ENCODE data around the gene UNC45B.

UNC45B gene

GRCh38 chr17:35161281-35161761 lies 13.7 kb downstream of the UNC45B start:
- Histone ChIP-seq H3K27ac (replicated peaks; ENCODE audit: low read length) (no peak overlapping the region), H2BK12ac (ENCODE audit: low read length) (no peak overlapping the region), H3K18ac (ENCODE audit: low read length) (no peak overlapping the region), H3K4me2 (ENCODE audit: insufficient read depth, low read length, poor library complexity, severe bottlenecking) (no peak overlapping the region), H3K79me1 (ENCODE audit: low read depth, low read length) (no peaks in the 10 kb centered on the region), H3K4me1 (ENCODE audit: control insufficient read depth in 2 of 2, insufficient read depth in 1 of 2, low read depth in 1 of 2, low read length in 2 of 2) (no peaks in the 10 kb centered on the region), H3K4ac (ENCODE audit: low read length) (no peak overlapping the region), H2BK5ac (ENCODE audit: low read length) (no peak overlapping the region), H2BK15ac (ENCODE audit: low read length) (no peak overlapping the region), H4K8ac (ENCODE audit: low read depth, low read length) (no peak overlapping the region), H3K27me3 (ENCODE audit: control insufficient read depth in 3 of 3, insufficient read depth in 3 of 3, low read depth in 1 of 3, low read length in 3 of 3) (peaks cover 0 to 30% (median 0%) of the 10 kb centered on the region in 3 experiments), H3K36me3 (replicated peaks in 1 of 2; ENCODE audit: control insufficient read depth in 2 of 2, insufficient read depth in 2 of 2, low read length in 2 of 2) (no peaks in the 10 kb centered on the region), H3K14ac (ENCODE audit: low read length) (no peak overlapping the region), H3K9me3 (replicated peaks in 1 of 2; ENCODE audit: control insufficient read depth in 2 of 2, insufficient read depth in 1 of 2, low read depth in 1 of 2, low read length in 2 of 2) (no peaks in the 10 kb centered on the region), H2BK120ac (ENCODE audit: low read depth, low read length) (no peak overlapping the region), H3K4me3 (ENCODE audit: low read length in 2 of 2) (no peak overlapping the region), H3K23ac (ENCODE audit: low read depth, low read length, poor library complexity) (no peak overlapping the region), H2AFZ (ENCODE audit: low read length) (no peak overlapping the region), H2AK5ac (ENCODE audit: low read depth, low read length) (no peak overlapping the region), H4K91ac (ENCODE audit: low read depth, low read length, poor library complexity) (no peak overlapping the region), H3K9ac (ENCODE audit: low read depth, low read length, poor library complexity) (no peak overlapping the region)
- no CpG with 5 or more reads among the region's 3 CpGs for WGBS, 2 donors (ENCODE audit: extremely low coverage in 2 of 2, insufficient read length in 2 of 2, insufficient replicate concordance in 1 of 2)
- DNase-seq (ENCODE audit: low spot score), result no peak

GRCh38 chr17:35162755-35163154 lies 15.1 kb downstream of the UNC45B start:
- no peak overlapping the region for H4K91ac ChIP-seq (ENCODE audit: low read depth, low read length, poor library complexity)
- no peaks in the 10 kb centered on the region for H3K4me1 ChIP-seq (ENCODE audit: control insufficient read depth in 2 of 2, insufficient read depth in 1 of 2, low read depth in 1 of 2, low read length in 2 of 2)
- no peak overlapping the region for H3K14ac ChIP-seq (ENCODE audit: low read length)
- peaks cover 0 to 30% (median 0%) of the 10 kb centered on the region in 3 experiments for H3K27me3 ChIP-seq (ENCODE audit: control insufficient read depth in 3 of 3, insufficient read depth in 3 of 3, low read depth in 1 of 3, low read length in 3 of 3)
- H3K4me3 ChIP-seq (ENCODE audit: low read length in 2 of 2), result no peak overlapping the region
- no peak overlapping the region for H2AK5ac ChIP-seq (ENCODE audit: low read depth, low read length)
- no peak overlapping the region for H3K23ac ChIP-seq (ENCODE audit: low read depth, low read length, poor library complexity)
- H3K4ac ChIP-seq (ENCODE audit: low read length), result no peak overlapping the region
- H3K79me1 ChIP-seq (ENCODE audit: low read depth, low read length), result no peaks in the 10 kb centered on the region
- H3K27ac ChIP-seq (replicated peaks; ENCODE audit: low read length), result no peak overlapping the region
- H2BK15ac ChIP-seq (ENCODE audit: low read length), result no peak overlapping the region
- H3K4me2 ChIP-seq (ENCODE audit: insufficient read depth, low read length, poor library complexity, severe bottlenecking), result no peak overlapping the region
- no peak overlapping the region for H2AFZ ChIP-seq (ENCODE audit: low read length)
- no peak for DNase-seq (ENCODE audit: low spot score)
- H2BK5ac ChIP-seq (ENCODE audit: low read length), result no peak overlapping the region
- no CpG with 5 or more reads among the region's 4 CpGs for WGBS, 2 donors (ENCODE audit: extremely low coverage in 2 of 2, insufficient read length in 2 of 2, insufficient replicate concordance in 1 of 2)
- H4K8ac ChIP-seq (ENCODE audit: low read depth, low read length), result no peak overlapping the region
- H3K9me3 ChIP-seq (replicated peaks in 1 of 2; ENCODE audit: control insufficient read depth in 2 of 2, insufficient read depth in 1 of 2, low read depth in 1 of 2, low read length in 2 of 2), result no peaks in the 10 kb centered on the region
- H3K9ac ChIP-seq (ENCODE audit: low read depth, low read length, poor library complexity), result no peak overlapping the region
- no peak overlapping the region for H3K18ac ChIP-seq (ENCODE audit: low read length)
- no peaks in the 10 kb centered on the region for H3K36me3 ChIP-seq (replicated peaks in 1 of 2; ENCODE audit: control insufficient read depth in 2 of 2, insufficient read depth in 2 of 2, low read length in 2 of 2)
- H2BK12ac ChIP-seq (ENCODE audit: low read length), result no peak overlapping the region
- no peak overlapping the region for H2BK120ac ChIP-seq (ENCODE audit: low read depth, low read length)

GRCh38 chr17:35163886-35164285 lies 16.3 kb downstream of the UNC45B start:
- no peak overlapping the region for H4K91ac ChIP-seq (ENCODE audit: low read depth, low read length, poor library complexity)
- DNase-seq (ENCODE audit: low spot score), result no peak
- no peak overlapping the region for H2BK5ac ChIP-seq (ENCODE audit: low read length)
- no peak overlapping the region for H3K14ac ChIP-seq (ENCODE audit: low read length)
- H3K9me3 ChIP-seq (replicated peaks in 1 of 2; ENCODE audit: control insufficient read depth in 2 of 2, insufficient read depth in 1 of 2, low read depth in 1 of 2, low read length in 2 of 2), result no peaks in the 10 kb centered on the region
- H3K4ac ChIP-seq (ENCODE audit: low read length), result no peak overlapping the region
- H3K4me3 ChIP-seq (ENCODE audit: low read length in 2 of 2), result no peak overlapping the region
- H2AK5ac ChIP-seq (ENCODE audit: low read depth, low read length), result no peak overlapping the region
- H3K4me1 ChIP-seq (ENCODE audit: control insufficient read depth in 2 of 2, insufficient read depth in 1 of 2, low read depth in 1 of 2, low read length in 2 of 2), result no peaks in the 10 kb centered on the region
- no peaks in the 10 kb centered on the region for H3K36me3 ChIP-seq (replicated peaks in 1 of 2; ENCODE audit: control insufficient read depth in 2 of 2, insufficient read depth in 2 of 2, low read length in 2 of 2)
- no peak overlapping the region for H2BK120ac ChIP-seq (ENCODE audit: low read depth, low read length)
- H2BK15ac ChIP-seq (ENCODE audit: low read length), result no peak overlapping the region
- no peak overlapping the region for H3K18ac ChIP-seq (ENCODE audit: low read length)
- no peak overlapping the region for H3K23ac ChIP-seq (ENCODE audit: low read depth, low read length, poor library complexity)
- H4K8ac ChIP-seq (ENCODE audit: low read depth, low read length), result no peak overlapping the region
- no peak overlapping the region for H3K27ac ChIP-seq (replicated peaks; ENCODE audit: low read length)
- peaks cover 0 to 30% (median 0%) of the 10 kb centered on the region in 3 experiments for H3K27me3 ChIP-seq (ENCODE audit: control insufficient read depth in 3 of 3, insufficient read depth in 3 of 3, low read depth in 1 of 3, low read length in 3 of 3)
- H3K4me2 ChIP-seq (ENCODE audit: insufficient read depth, low read length, poor library complexity, severe bottlenecking), result no peak overlapping the region
- no peaks in the 10 kb centered on the region for H3K79me1 ChIP-seq (ENCODE audit: low read depth, low read length)
- H2AFZ ChIP-seq (ENCODE audit: low read length), result no peak overlapping the region
- no peak overlapping the region for H2BK12ac ChIP-seq (ENCODE audit: low read length)
- H3K9ac ChIP-seq (ENCODE audit: low read depth, low read length, poor library complexity), result no peak overlapping the region
- no CpG with 5 or more reads among the region's 7 CpGs for WGBS, 2 donors (ENCODE audit: extremely low coverage in 2 of 2, insufficient read length in 2 of 2, insufficient replicate concordance in 1 of 2)

- H3K4me2 ChIP-seq (ENCODE audit: insufficient read depth, low read length, poor library complexity, severe bottlenecking), result no peak overlapping the region
- no peak overlapping the region for H2AFZ ChIP-seq (ENCODE audit: low read length)
- H3K18ac ChIP-seq (ENCODE audit: low read length), result no peak overlapping the region
- H3K27ac ChIP-seq (replicated peaks; ENCODE audit: low read length), result no peak overlapping the region
- no peak overlapping the region for H2AK5ac ChIP-seq (ENCODE audit: low read depth, low read length)
- no peak overlapping the region for H2BK5ac ChIP-seq (ENCODE audit: low read length)
- no peaks in the 10 kb centered on the region for H3K9me3 ChIP-seq (replicated peaks in 1 of 2; ENCODE audit: control insufficient read depth in 2 of 2, insufficient read depth in 1 of 2, low read depth in 1 of 2, low read length in 2 of 2)
- no peak overlapping the region for H2BK120ac ChIP-seq (ENCODE audit: low read depth, low read length)
- H3K4me1 ChIP-seq (ENCODE audit: control insufficient read depth in 2 of 2, insufficient read depth in 1 of 2, low read depth in 1 of 2, low read length in 2 of 2), result no peaks in the 10 kb centered on the region
- no peak overlapping the region for H2BK15ac ChIP-seq (ENCODE audit: low read length)
- H3K4ac ChIP-seq (ENCODE audit: low read length), result no peak overlapping the region
- H3K9ac ChIP-seq (ENCODE audit: low read depth, low read length, poor library complexity), result no peak overlapping the region
- no CpG with 5 or more reads among the region's 5 CpGs for WGBS, 2 donors (ENCODE audit: extremely low coverage in 2 of 2, insufficient read length in 2 of 2, insufficient replicate concordance in 1 of 2)
- H3K14ac ChIP-seq (ENCODE audit: low read length), result no peak overlapping the region
- no peak overlapping the region for H3K4me3 ChIP-seq (ENCODE audit: low read length in 2 of 2)
- H3K27me3 ChIP-seq (ENCODE audit: control insufficient read depth in 3 of 3, insufficient read depth in 3 of 3, low read depth in 1 of 3, low read length in 3 of 3), result peaks cover 0 to 22% (median 0%) of the 10 kb centered on the region in 3 experiments
- H3K36me3 ChIP-seq (replicated peaks in 1 of 2; ENCODE audit: control insufficient read depth in 2 of 2, insufficient read depth in 2 of 2, low read length in 2 of 2), result no peaks in the 10 kb centered on the region
- H2BK12ac ChIP-seq (ENCODE audit: low read length), result no peak overlapping the region
- no peaks in the 10 kb centered on the region for H3K79me1 ChIP-seq (ENCODE audit: low read depth, low read length)
- H4K91ac ChIP-seq (ENCODE audit: low read depth, low read length, poor library complexity), result no peak overlapping the region
- H4K8ac ChIP-seq (ENCODE audit: low read depth, low read length), result no peak overlapping the region
- no peak for DNase-seq (ENCODE audit: low spot score)
- no peak overlapping the region for H3K23ac ChIP-seq (ENCODE audit: low read depth, low read length, poor library complexity)
Measured at GRCh38 chr17:35164716-35165115, 17.1 kb downstream of the UNC45B start.

Measured in neuronal stem cell (in vitro differentiated cells).